ENCODE results near the gene USO1.
"Not testable (repeated sequence)": the region's sequence is repeated elsewhere in the genome, so short reads cannot be mapped to it uniquely, and the experiment has no call there.

Gene USO1

DNA sequence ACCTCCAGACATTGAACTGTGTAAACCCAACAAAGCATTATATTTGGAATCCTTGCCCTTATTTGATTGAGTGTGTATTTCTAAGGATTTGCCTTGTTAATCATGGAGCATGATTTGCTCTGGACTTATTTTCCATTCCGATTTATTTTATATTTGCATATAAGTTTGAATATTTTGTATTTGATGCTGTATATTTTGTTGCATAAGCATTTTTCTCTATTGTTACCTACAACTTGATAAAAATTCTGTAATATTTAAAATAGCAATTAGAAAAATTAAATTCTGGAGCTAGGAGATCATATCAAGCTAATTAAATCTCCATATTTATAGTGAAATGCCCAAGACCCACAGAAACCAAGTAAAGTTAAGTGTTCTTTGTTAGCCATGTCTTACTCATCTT is 47.2 kb downstream of the USO1 start:
- DNase-seq, result no peak

- no peak for DNase-seq
These were observed 53.2 kb downstream of the USO1 start for GRCh38 chr4:75777589-75777988.

DNA sequence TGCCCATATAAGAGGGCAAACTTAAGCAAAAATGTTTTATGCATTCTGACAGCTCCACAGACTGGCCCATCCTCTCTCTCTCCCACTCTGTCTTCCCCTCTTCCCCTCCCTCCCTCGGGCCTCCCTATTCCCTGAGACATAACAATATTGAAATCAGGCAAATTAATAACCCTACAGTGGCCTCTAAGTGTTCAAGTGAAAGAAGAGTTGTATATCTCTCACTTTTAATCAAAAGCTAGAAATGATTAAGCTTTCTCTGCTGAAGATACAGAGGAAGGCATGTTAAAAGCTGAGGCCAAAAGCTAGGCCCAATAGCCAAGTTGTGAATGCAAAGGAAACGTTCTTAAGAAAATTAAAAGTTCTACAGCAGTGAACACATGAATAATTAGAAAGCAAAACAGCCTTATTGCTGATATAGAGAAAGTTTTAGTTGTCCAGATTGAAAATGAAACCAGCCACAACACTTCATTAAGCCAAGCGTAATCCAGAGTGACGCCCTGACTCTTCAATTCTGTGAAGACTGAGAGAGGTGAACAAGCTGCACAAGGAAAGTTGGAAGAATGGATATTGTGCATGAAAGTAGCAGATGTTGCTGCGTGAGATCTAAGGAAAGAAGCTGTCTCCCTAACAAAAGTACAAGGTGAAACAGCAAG is 54.9 kb downstream of the USO1 start:
- no peak for DNase-seq

GRCh38 chr4:75781305-75781704 is 56.9 kb downstream of the USO1 start:
- DNase-seq, result no peak

DNA sequence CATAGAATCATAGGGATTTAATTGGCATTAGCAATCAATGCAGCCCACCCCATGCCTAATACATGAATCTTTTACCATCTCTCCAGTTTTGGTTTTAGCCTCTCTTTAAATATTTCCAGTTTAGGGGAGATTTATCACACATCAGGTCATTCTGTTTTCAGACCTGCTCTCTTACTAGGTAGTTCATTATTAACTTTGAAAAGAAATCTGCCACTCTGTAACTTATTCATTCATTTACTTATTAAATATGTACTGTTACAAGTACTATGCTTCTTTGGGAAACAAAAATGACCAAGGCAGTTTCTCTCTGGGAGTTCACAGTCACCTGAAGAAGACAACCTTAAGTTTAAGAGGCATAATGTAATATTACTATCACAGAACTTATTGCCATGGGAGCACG is 62.1 kb downstream of the USO1 start:
- DNase-seq, result no peak

DNA sequence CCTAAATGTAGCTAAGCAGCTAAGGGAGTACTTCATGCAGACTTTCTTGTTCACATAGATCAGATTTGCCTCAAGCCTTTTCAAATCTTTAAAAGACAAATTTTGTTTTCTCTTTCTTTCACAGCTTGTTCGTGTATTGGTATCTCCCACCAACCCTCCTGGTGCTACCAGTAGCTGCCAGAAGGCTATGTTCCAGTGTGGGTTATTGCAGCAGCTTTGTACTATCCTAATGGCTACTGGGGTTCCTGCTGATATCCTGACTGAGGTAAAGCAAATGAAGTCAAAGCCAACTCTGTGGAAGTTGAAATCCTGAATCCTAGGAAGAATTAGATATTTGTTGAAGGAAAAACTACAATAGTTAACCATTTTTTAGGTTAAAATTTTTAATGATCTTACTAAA is 62.6 kb downstream of the USO1 start:
- no peak for DNase-seq

GRCh38 chr4:75790024-75790423 is 65.6 kb downstream of the USO1 start:
- DNase-seq, result no peak

DNA sequence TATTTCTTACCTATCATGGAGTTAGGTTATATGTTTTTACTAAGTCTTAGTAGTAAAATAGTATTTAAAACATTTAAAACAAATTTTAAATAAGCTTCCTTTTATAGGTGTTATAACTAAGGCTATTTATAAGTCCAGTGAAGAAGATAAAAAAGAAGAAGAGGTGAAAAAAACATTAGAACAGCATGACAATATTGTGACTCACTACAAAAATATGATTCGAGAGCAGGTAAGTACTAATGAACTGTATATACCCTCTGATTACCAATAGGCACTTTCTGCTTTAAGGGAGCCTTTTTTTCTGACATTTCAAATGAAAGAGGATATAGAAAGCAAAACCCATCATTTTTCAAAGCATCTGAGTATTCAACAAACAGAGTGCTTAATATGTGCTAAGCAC is 76.6 kb downstream of the USO1 start:
- no peak for DNase-seq

DNA sequence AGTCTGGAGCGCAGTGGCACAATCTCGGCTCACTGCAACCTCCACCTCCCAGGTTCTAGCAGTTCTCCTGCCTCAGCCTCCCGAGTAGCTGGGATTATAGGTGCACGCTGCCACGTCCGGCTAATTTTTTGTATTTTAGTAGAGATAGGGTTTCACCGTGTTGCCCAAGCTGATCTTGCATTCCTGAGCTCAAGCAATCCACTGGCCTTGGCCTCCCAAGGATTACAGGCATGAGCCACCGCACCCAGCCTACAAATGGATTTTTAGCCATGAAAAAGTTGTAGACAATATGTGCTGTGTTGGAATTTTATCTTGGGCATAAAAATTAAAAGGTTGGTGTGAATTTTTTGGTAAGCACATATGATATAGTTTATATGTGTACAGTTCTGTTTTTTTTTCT is 81.7 kb downstream of the USO1 start:
- DNase-seq, result not testable (repeated sequence)

GRCh38 chr4:75817901-75818300 is 93.5 kb downstream of the USO1 start:
- DNase-seq, result no peak

- DNase-seq, result no peak
These were observed 94.7 kb downstream of the USO1 start for GRCh38 chr4:75819121-75819520.

DNA sequence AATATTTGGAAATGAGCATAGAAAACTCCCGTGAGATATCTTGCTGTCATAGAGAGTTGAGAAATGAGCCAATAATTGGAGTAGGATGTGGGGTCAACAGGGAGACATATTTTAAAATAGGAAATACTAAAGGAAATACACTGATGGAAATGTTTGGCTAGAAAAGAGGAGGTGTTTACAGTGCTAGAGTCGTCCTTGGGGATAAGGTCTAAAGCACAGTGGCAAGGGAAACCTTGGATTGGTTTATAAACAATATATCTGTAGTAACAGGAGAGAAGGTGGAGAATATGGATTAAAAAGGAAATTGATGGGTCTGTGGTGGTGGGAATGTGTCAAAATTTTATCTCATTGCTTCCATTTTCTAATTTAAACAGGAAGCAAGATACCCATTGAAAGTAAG is 95.8 kb downstream of the USO1 start:
- no peak for DNase-seq

DNA sequence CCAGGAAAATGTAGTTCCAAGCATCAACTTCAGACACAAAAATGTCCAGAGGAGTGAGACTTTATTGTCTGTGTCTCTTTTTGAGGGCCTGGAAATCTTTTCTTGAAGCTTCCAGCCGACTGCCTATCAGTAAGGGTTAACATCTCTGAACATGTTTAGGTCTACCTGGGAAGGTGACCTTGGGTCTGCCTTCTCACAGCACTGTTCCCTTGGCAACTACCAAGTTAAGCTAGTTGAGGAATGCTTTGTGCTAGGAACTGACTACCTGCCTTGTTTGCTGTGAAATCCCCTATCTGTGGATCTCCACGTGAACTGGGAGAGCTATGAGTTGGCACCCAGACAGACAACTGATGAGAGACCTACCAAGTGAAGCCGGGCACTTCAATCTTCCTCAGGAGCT is 96.3 kb downstream of the USO1 start:
- no peak for DNase-seq

GRCh38 chr4:75821216-75821615 is 96.8 kb downstream of the USO1 start:
- no peak for DNase-seq

DNA sequence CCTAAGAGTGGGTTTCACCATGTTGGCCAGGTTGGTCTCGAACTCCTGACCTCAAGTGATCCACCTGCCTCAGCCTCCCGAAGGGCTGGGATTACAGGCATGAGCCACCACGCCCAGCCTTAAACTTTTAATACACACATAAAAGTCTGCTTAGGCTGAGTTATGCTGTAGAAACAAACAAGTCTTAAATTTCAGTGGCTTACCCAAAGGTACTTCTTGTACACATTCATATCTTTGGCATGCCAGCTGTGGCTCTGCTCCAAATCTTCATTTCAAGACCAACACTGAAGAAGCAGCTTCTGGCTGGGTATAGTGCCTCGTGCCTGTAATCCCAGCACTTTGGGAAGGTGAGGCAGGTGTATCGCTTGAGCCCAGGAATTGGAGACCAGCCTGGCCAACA is 97.6 kb downstream of the USO1 start:
- no peak for DNase-seq

DNA sequence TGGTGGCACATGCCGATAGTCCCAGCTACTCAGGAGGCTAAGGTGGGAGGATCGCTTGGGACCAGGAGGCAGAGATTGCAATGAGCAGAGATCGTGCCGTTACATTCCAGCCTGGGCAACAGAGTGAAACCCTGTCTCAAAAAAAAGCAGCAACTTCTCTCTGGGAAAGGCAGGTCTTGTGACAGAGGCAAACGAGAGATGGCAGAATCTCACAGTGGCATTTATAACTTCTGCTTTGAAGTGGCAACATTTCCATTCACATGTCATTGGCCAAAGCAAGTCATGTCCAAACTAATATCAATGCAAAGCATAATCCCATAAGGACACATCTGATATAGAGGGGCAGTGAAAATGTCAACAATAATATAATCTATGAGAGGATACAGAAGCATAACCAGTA is 98.0 kb downstream of the USO1 start:
- no peak for DNase-seq

- DNase-seq, result no peak
These were observed 99.4 kb downstream of the USO1 start for GRCh38 chr4:75823812-75824211.

GRCh38 chr4:75830906-75831305 is 106.5 kb downstream of the USO1 start:
- DNase-seq, result no peak

DNA sequence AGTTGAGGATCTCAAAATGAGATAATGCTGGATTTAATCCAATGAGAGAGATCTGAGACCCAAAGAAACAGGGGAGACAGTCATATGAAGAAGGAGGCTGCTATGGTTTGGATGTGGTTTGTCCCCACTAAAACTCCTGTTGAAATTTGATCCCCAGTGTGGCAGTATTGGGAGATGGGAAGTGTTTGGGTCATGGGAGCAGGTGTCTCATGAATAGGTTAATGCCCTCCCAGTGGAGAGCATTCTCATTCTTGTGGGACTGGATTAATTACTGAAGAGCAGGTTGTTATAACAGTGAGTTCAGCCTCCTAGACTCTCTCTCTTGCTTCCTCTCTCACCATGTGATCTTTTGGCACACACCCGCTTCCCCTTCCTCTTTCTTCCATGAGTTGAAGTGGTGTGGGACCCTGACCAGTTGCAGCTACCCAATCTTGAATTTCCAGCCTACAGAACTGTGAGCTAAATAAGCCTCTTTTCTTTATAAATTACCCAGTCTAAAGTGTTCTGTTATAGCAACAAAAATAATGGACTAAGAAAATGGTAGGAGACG is 107.6 kb downstream of the USO1 start:
- peak; percentile 11 for DNase-seq

DNA sequence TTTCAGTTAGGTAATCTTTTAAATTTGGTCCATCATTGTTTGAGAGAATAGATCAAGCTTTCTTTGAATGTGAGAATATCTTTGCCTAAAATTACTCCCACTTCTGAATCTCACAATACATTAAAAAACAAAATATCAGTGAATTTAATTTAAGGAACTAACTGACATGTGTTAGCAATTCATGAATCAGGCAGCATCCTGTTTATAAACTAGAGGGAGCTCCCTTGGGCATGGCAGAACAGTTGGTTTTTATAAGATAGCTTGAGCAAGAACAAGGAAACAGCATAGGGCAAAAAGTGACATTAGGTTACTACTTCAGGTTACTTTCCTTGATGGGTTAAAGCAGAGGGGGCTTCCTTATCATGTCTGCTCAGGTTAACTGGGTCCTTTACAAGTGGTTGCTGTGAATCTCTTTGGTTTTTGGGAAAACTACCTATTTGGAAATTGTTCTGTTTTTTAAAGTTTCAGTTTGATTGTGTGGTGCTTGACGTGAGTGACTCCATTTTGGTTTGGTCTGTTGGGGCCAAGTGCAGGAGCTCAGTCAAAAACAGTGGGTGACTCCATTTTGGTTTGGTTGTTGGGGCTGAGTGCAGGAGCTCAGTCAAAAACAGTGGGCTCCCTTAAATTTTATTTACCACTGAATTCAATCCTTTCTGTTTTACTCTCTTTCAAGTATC is 109.9 kb downstream of the USO1 start:
- DNase-seq, result peak; percentile 1

- no peak for DNase-seq
These were observed 110.4 kb downstream of the USO1 start for GRCh38 chr4:75834772-75835154.

DNA sequence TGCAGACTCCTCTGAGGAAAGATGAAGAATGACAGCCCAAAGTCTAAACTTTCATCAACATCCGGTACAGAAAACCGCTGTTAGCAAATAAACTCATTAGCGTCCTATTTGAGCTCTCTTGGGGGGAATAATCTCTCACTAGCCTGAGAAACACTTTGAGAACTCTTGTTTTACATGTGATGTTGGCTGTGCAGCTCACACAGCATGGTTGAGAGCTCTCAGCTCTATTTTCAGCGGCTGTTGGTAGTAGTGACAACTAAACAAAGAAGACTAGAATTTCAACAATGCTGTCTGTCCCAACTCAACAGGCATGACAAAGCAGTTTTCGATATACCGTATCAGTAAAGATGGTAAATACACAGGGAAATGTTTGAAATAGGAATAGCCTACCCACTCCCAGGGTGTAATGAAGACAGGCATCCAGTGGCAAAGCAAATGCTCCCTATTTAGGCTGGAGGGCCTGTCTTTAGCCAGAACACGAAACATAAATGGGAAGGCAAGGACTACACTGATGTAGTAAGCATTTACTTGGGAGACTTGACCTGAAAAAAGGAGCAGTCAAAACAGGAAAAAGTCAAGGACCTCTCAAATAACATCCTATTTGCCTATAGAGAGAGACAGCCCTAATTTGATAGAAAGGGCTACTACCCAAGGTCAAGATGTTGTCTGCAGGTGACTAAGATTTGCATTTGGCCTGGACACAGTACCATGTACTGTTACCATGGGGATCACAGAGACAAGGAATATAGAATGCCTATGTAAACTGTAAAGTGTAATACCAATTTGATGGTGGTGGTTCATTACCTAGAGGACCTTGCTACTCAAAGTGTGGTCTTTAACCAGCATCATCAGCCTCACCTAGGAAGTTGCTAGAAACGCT is 117.5 kb downstream of the USO1 start:
- DNase-seq, result no peak

- no peak for DNase-seq
These were observed 119.2 kb downstream of the USO1 start for GRCh38 chr4:75843596-75843995.

GRCh38 chr4:75844151-75844662 is 119.8 kb downstream of the USO1 start:
- DNase-seq, result no peak
